Stimulated activated CD8-positive, alpha-beta memory T cell treated with anti-CD3 and anti-CD28 coated beads, Interleukin-7, amount 100 ng/mL, for 1 hour (primary cell): ENCODE results near the gene WSB1.
"Not testable (repeated sequence)": the region's sequence is repeated elsewhere in the genome, so short reads cannot be mapped to it uniquely, and the experiment has no call there.

ENCODE experiments used
- DNase-seq, 2 donors: peaks; one replicate each; pipeline ENCODE4 v3.0.0-alpha.2; 2020; ENCODE audit warnings: low read depth in 2 of 2

WSB1 gene

GRCh38 chr17:27293898-27294688 is at the start of gene WSB1:
Gene WSB1, plus strand, starts transcription at chr17:27294114. Its CDS starts 282 bp downstream, at chr17:27294396.
- DNase-seq, result peak; percentile 86

- DNase-seq, result no peak
Observed at GRCh38 chr17:27244491-27245223, 49.3 kb upstream of the WSB1 start.

GRCh38 chr17:27245230-27245696 is 48.7 kb upstream of the WSB1 start:
- peak in 1 of 2 donors; percentile 7 for DNase-seq

- DNase-seq, result no peak
Observed at GRCh38 chr17:27246537-27246936, 47.4 kb upstream of the WSB1 start.

- DNase-seq, result no peak
Observed at GRCh38 chr17:27247071-27247957, 46.6 kb upstream of the WSB1 start.

GRCh38 chr17:27247958-27248342 is 46.0 kb upstream of the WSB1 start:
- no peak for DNase-seq

- DNase-seq, result not testable (repeated sequence)
Observed at GRCh38 chr17:27250791-27251190, 43.1 kb upstream of the WSB1 start.

GRCh38 chr17:27254802-27255201 is 39.1 kb upstream of the WSB1 start:
- DNase-seq, result not testable (repeated sequence)

GRCh38 chr17:27256225-27257030 is 37.5 kb upstream of the WSB1 start:
- no peak for DNase-seq

GRCh38 chr17:27257031-27257357 is 36.9 kb upstream of the WSB1 start:
- DNase-seq, result no peak

GRCh38 chr17:27259356-27259755 is 34.6 kb upstream of the WSB1 start:
- no peak for DNase-seq

GRCh38 chr17:27263386-27263785 is 30.5 kb upstream of the WSB1 start:
- no peak for DNase-seq

- DNase-seq, result no peak
Observed at GRCh38 chr17:27264068-27264812, 29.7 kb upstream of the WSB1 start.

- DNase-seq, result no peak
Observed at GRCh38 chr17:27265333-27265732, 28.6 kb upstream of the WSB1 start.

- no peak for DNase-seq
Observed at GRCh38 chr17:27266228-27266627, 27.7 kb upstream of the WSB1 start.

GRCh38 chr17:27268394-27269085 is 25.4 kb upstream of the WSB1 start:
- no peak for DNase-seq

- DNase-seq, result no peak
Observed at GRCh38 chr17:27269201-27269600, 24.7 kb upstream of the WSB1 start.

- DNase-seq, result no peak
Observed at GRCh38 chr17:27269974-27270373, 23.9 kb upstream of the WSB1 start.

- no peak for DNase-seq
Observed at GRCh38 chr17:27276653-27277156, 17.2 kb upstream of the WSB1 start.

GRCh38 chr17:27279132-27279531 is 14.8 kb upstream of the WSB1 start:
- DNase-seq, result not testable (repeated sequence)
